Measurements from ENCODE around the gene FBXO42. TPM values are rescaled to one million over a fixed set of nuclear protein-coding genes. Genes with fewer than 3 reads are reported as not detected.
"Not testable (repeated sequence)": the region's sequence is repeated elsewhere in the genome, so short reads cannot be mapped to it uniquely, and the experiment has no call there.

FBXO42 gene
- total RNA-seq, 1 donor from 2014 or later, result 17.7 TPM

GRCh38 chr1:16222716-16223115, 129.6 kb downstream of the FBXO42 start:
- DNase-seq (ENCODE audit: low read depth), result not testable (repeated sequence)

GRCh38 chr1:16221499-16221898, 130.8 kb downstream of the FBXO42 start:
- no peak for DNase-seq (ENCODE audit: low read depth)

- DNase-seq (ENCODE audit: low read depth), result no peak
Observed at GRCh38 chr1:16219968-16220500, 132.2 kb downstream of the FBXO42 start.

GRCh38 chr1:16218674-16219071, 133.6 kb downstream of the FBXO42 start:
- DNase-seq (ENCODE audit: low read depth), result no peak

GRCh38 chr1:16218014-16218673, 134.1 kb downstream of the FBXO42 start:
- peak; percentile 31 for DNase-seq (ENCODE audit: low read depth)

GRCh38 chr1:16217061-16217785, 135.1 kb downstream of the FBXO42 start:
- peak; percentile 94 for DNase-seq (ENCODE audit: low read depth)

- peak; percentile 40 for DNase-seq (ENCODE audit: low read depth)
Observed at GRCh38 chr1:16215882-16216753, 136.2 kb downstream of the FBXO42 start.

GRCh38 chr1:16215240-16215639, 137.0 kb downstream of the FBXO42 start:
- DNase-seq (ENCODE audit: low read depth), result not testable (repeated sequence)

- DNase-seq (ENCODE audit: low read depth), result not testable (repeated sequence)
Observed at GRCh38 chr1:16213544-16213943, 138.7 kb downstream of the FBXO42 start.

GRCh38 chr1:16213013-16213412, 139.3 kb downstream of the FBXO42 start:
- DNase-seq (ENCODE audit: low read depth), result no peak

- no peak for DNase-seq (ENCODE audit: low read depth)
Observed at GRCh38 chr1:16212251-16212961, 139.9 kb downstream of the FBXO42 start, which contains the start of gene ARHGEF19. ARHGEF19 (minus strand) TSS chr1:16212652; CDS start chr1:16209054, 3,598 bp downstream.

- no peak for DNase-seq (ENCODE audit: low read depth)
Observed at GRCh38 chr1:16211824-16212223, 140.5 kb downstream of the FBXO42 start.

GRCh38 chr1:16210581-16210980, 141.7 kb downstream of the FBXO42 start:
- DNase-seq (ENCODE audit: low read depth), result no peak

GRCh38 chr1:16209847-16210407, 142.4 kb downstream of the FBXO42 start:
- no peak for DNase-seq (ENCODE audit: low read depth)

GRCh38 chr1:16209132-16209846, 143.0 kb downstream of the FBXO42 start:
- DNase-seq (ENCODE audit: low read depth), result no peak

GRCh38 chr1:16208270-16208987, 143.9 kb downstream of the FBXO42 start:
- DNase-seq (ENCODE audit: low read depth), result no peak

GRCh38 chr1:16207318-16208269, 144.7 kb downstream of the FBXO42 start:
- DNase-seq (ENCODE audit: low read depth), result no peak
